GM19438 (cell line): ENCODE data around the gene SYT2.
"Not testable (repeated sequence)": the region's sequence is repeated elsewhere in the genome, so short reads cannot be mapped to it uniquely, and the experiment has no call there.

Experiments
- ATAC-seq: cut with Tn5 transposase; IDR thresholded peaks from one replicate; pipeline ENCODE4 v1.9.1; 2021; ENCODE audit warnings: low read depth; ENCODE audit not compliant: unreplicated experiment

Gene SYT2

GRCh38 chr1:202710070-202711045 is at the start of gene SYT2:
TSS of gene SYT2 (minus strand) at chr1:202710454. CDS start at chr1:202605772, 104,682 bp downstream.
- no peak for ATAC-seq

GRCh38 chr1:202756391-202756790 is 46.1 kb upstream of the SYT2 start:
- no peak for ATAC-seq

- ATAC-seq: no peak
Measured at GRCh38 chr1:202754293-202754692, 44.0 kb upstream of the SYT2 start.

GRCh38 chr1:202752774-202753173 is 42.5 kb upstream of the SYT2 start:
- ATAC-seq: no peak

- no peak for ATAC-seq
Measured at GRCh38 chr1:202750761-202751160, 40.5 kb upstream of the SYT2 start.

- ATAC-seq: no peak
Measured at GRCh38 chr1:202750024-202750423, 39.8 kb upstream of the SYT2 start.

GRCh38 chr1:202745323-202745888 is 35.2 kb upstream of the SYT2 start:
- ATAC-seq: no peak

- not testable (repeated sequence) for ATAC-seq
Measured at GRCh38 chr1:202744770-202745169, 34.5 kb upstream of the SYT2 start.

GRCh38 chr1:202742496-202742895 is 32.2 kb upstream of the SYT2 start:
- no peak for ATAC-seq

GRCh38 chr1:202733251-202733650 is 23.0 kb upstream of the SYT2 start:
- ATAC-seq: no peak

GRCh38 chr1:202728951-202729350 is 18.7 kb upstream of the SYT2 start:
- no peak for ATAC-seq

GRCh38 chr1:202725526-202725925 is 15.3 kb upstream of the SYT2 start:
- no peak for ATAC-seq

GRCh38 chr1:202723708-202724107 is 13.5 kb upstream of the SYT2 start:
- no peak for ATAC-seq

GRCh38 chr1:202723046-202723445 is 12.8 kb upstream of the SYT2 start:
- ATAC-seq: not testable (repeated sequence)

GRCh38 chr1:202716654-202717053 is 6.4 kb upstream of the SYT2 start:
- ATAC-seq: no peak

- not testable (repeated sequence) for ATAC-seq
Measured at GRCh38 chr1:202714202-202714601, 3.9 kb upstream of the SYT2 start.

GRCh38 chr1:202713110-202713509 is 2.9 kb upstream of the SYT2 start:
- ATAC-seq: no peak

GRCh38 chr1:202711949-202712635 is 1.8 kb upstream of the SYT2 start:
- ATAC-seq: no peak

GRCh38 chr1:202709276-202710041 is 795 bp downstream of the SYT2 start:
- no peak for ATAC-seq

- ATAC-seq: no peak
Measured at GRCh38 chr1:202708456-202709275, 1.6 kb downstream of the SYT2 start.
